ENCODE measurements around the gene PMEL. TPM values are rescaled to one million over a fixed set of nuclear protein-coding genes. Genes with fewer than 3 reads are reported as not detected.

PMEL gene
- total and polyA plus RNA-seq, 2 of the 4 experiments (the other 2 are of a cell fraction): 1.4 to 5.8 TPM

DNA sequence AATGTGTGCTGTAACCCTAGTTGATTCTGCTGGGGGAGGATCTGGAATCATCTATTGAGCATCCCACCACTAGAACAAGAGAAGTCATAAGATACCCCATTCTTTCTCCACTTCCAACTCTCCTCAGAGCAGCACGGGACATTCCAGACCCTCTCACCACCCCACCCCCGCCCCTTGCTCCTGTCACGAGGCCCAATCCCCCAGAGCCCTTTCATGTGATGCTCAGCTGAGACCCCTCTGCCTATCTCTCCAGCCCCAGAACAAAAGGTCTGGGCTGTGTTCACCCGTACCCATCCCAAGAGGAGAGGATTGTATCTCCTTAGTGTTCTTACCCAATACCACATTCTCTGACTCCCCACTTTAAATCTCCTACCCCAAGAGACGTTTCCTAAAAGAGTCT, 602 bp downstream of the PMEL start:
- dilution Hi-C loops (cut with HindIII; ENCODE audit: low sequenced_read_pairs, unreplicated experiment): no loop called here
- H3K36me3 ChIP-seq (ENCODE audit: control insufficient read depth, insufficient read depth, low read length): no peaks in the 10 kb centered on the region; the same call in 1 of the 2 replicates
- H3K9me3 ChIP-seq (ENCODE audit: control insufficient read depth, insufficient read depth, low read length): no peaks in the 10 kb centered on the region
- no peak overlapping the region for H3K4me3 ChIP-seq (ENCODE audit: insufficient read depth, low read depth, low read length)
- peaks cover 10 to 39% of the 10 kb centered on the region in 2 experiments; a peak in 3 of 4 replicates for H3K79me1 ChIP-seq (ENCODE audit: low read depth in 1 of 2, low read length in 2 of 2)
- H3K23ac ChIP-seq (ENCODE audit: low read depth, low read length): no peak overlapping the region
- no peak overlapping the region for H2BK5ac ChIP-seq (ENCODE audit: low read depth, low read length, poor library complexity, severe bottlenecking)
- no peak overlapping the region for H4K5ac ChIP-seq (ENCODE audit: low read depth, low read length)
- no peak overlapping the region for H3K4me2 ChIP-seq (ENCODE audit: low read depth, low read length)
- no peaks in the 10 kb centered on the region for H4K20me1 ChIP-seq (ENCODE audit: insufficient read depth, low read length)
- peak overlapping the region; percentile 95 for H2AFZ ChIP-seq (replicated peaks; ENCODE audit: low read length, poor library complexity)
- WGBS, 2 experiments (ENCODE audit: extremely low coverage in 2 of 2, insufficient read length in 1 of 2): no CpG with 5 or more reads among the region's 5 CpGs
- no peak overlapping the region for H3K14ac ChIP-seq (replicated peaks; ENCODE audit: low read depth, low read length)
- DNase-seq: no peak
- H3K18ac ChIP-seq (ENCODE audit: low read depth, low read length): no peak overlapping the region
- H2BK15ac ChIP-seq (ENCODE audit: low read depth, low read length): no peak overlapping the region
- no TSS peak for BruUV-seq (replicated peaks)
- H3K9me1 ChIP-seq (ENCODE audit: insufficient read depth, low read length): 0 out of 2 replicates have a peak, but pooled peaks cover 6% of the 10 kb centered on the region
- TF ChIP-seq POLR2A (IDR thresholded peaks at IDR 0.05; ENCODE audit: low read depth, low read length) (no peak), MAFK (IDR thresholded peaks at IDR 0.05; ENCODE audit: low read depth, low read length) (no peak), CEBPB (IDR thresholded peaks at IDR 0.05; ENCODE audit: low read depth, low read length) (no peak), BHLHE40 (IDR thresholded peaks at IDR 0.05; ENCODE audit: low read depth, low read length) (no peak), MXI1 (IDR thresholded peaks at IDR 0.05; ENCODE audit: borderline replicate concordance, low read depth, low read length) (no peak), RAD21 (IDR thresholded peaks at IDR 0.05; ENCODE audit: low read length) (no peak), RCOR1 (IDR thresholded peaks at IDR 0.05; ENCODE audit: insufficient replicate concordance, low read length) (no peak), RFX5 (IDR thresholded peaks at IDR 0.05; ENCODE audit: low read depth, low read length) (no peak)
- TF ChIP-seq, protein P1, sequence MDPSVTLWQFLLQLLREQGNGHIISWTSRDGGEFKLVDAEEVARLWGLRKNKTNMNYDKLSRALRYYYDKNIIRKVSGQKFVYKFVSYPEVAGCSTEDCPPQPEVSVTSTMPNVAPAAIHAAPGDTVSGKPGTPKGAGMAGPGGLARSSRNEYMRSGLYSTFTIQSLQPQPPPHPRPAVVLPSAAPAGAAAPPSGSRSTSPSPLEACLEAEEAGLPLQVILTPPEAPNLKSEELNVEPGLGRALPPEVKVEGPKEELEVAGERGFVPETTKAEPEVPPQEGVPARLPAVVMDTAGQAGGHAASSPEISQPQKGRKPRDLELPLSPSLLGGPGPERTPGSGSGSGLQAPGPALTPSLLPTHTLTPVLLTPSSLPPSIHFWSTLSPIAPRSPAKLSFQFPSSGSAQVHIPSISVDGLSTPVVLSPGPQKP (IDR thresholded peaks at IDR 0.05; ENCODE audit: borderline replicate concordance, low read depth, low read length): no peak
- TF ChIP-seq, protein P2, sequence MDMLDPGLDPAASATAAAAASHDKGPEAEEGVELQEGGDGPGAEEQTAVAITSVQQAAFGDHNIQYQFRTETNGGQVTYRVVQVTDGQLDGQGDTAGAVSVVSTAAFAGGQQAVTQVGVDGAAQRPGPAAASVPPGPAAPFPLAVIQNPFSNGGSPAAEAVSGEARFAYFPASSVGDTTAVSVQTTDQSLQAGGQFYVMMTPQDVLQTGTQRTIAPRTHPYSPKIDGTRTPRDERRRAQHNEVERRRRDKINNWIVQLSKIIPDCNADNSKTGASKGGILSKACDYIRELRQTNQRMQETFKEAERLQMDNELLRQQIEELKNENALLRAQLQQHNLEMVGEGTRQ (IDR thresholded peaks at IDR 0.05; ENCODE audit: low read depth, low read length): no peak
- ChIA-PET POLR2A (ENCODE audit: unreplicated experiment) (no interaction called here), CTCF (no interaction called here)
- H4K8ac ChIP-seq (ENCODE audit: low read depth in 2 of 2, low read length in 2 of 2): no peak overlapping the region; a peak in 1 of 4 replicates
- H4K91ac ChIP-seq (ENCODE audit: insufficient read depth, low read depth, low read length): no peak overlapping the region
- H3K9ac ChIP-seq (ENCODE audit: low read depth, low read length): no peak overlapping the region
- H2AK9ac ChIP-seq (replicated peaks; ENCODE audit: low read depth, low read length, poor library complexity): no peak overlapping the region
- no peak for ATAC-seq (ENCODE audit: low read depth)
- H3K56ac ChIP-seq (ENCODE audit: extremely low read depth, insufficient read depth, low read length): no peak overlapping the region
- H2AK5ac ChIP-seq (ENCODE audit: low read depth, low read length): no peak overlapping the region
- no peaks in the 10 kb centered on the region for H3K27me3 ChIP-seq (ENCODE audit: control insufficient read depth, insufficient read depth, low read length)
- H3K27ac ChIP-seq (ENCODE audit: insufficient read depth, low read length): no peak overlapping the region
- H2BK120ac ChIP-seq (ENCODE audit: low read depth, low read length): no peak overlapping the region
- intact Hi-C loops (cut with micrococcal nuclease): no loop called here
- no peak overlapping the region for H3K4ac ChIP-seq (ENCODE audit: low read depth, low read length)
- H3K4me1 ChIP-seq (ENCODE audit: control insufficient read depth, insufficient read depth, low read length): peaks cover 7% of the 10 kb centered on the region
- H2BK20ac ChIP-seq (ENCODE audit: low read depth, low read length): no peak overlapping the region
- in situ Hi-C loops (cut with MboI; ENCODE audit: low sequenced_read_pairs): no loop called here

All from IMR-90 (cell line).